WTC11 (cell line): ENCODE data around the gene GCDH.

Experiments
- CTCF ChIP-seq: fragments of 200-600 bp; IDR thresholded peaks from 2 replicates; pipeline ENCODE4 v1.8.0; 2022; ENCODE audit warnings: antibody characterized with exemption
- EMX1 ChIP-seq: fragments of 250-450 bp; sonication (Bioruptor Pico); IDR thresholded peaks from 2 replicates; pipeline ENCODE4 v1.8.0; 2021; ENCODE audit warnings: mild to moderate bottlenecking
- JUN ChIP-seq: sonication (generic); formaldehyde crosslinking; IDR thresholded peaks from 2 replicates; pipeline ENCODE4 v1.8.0; 2023; ENCODE audit warnings: mild to moderate bottlenecking, missing genetic modification reagents
- MAX ChIP-seq: sonication (generic); formaldehyde crosslinking; IDR thresholded peaks from 2 replicates; pipeline ENCODE4 v1.8.0; 2022; ENCODE audit warnings: mild to moderate bottlenecking, missing genetic modification reagents
- NFE2L1 ChIP-seq: sonication (generic); formaldehyde crosslinking; IDR thresholded peaks from 2 replicates; pipeline ENCODE4 v1.8.1; 2023; ENCODE audit warnings: missing genetic modification reagents
- PREB ChIP-seq: sonication (generic); formaldehyde crosslinking; IDR thresholded peaks from 2 replicates; pipeline ENCODE4 v1.8.1; 2022; ENCODE audit warnings: mild to moderate bottlenecking, missing genetic modification reagents, moderate library complexity, borderline replicate concordance
- SMAD3 ChIP-seq: sonication (generic); formaldehyde crosslinking; IDR thresholded peaks from 2 replicates; pipeline ENCODE4 v1.8.0; 2022; ENCODE audit warnings: missing genetic modification reagents, mild to moderate bottlenecking, borderline replicate concordance
- SMAD4 ChIP-seq: sonication (generic); formaldehyde crosslinking; IDR thresholded peaks from 2 replicates; pipeline ENCODE4 v1.8.0; 2022; ENCODE audit warnings: mild to moderate bottlenecking, missing genetic modification reagents
- ZNF416 ChIP-seq: fragments of 250-450 bp; sonication (Bioruptor Pico); IDR thresholded peaks from 2 replicates; pipeline ENCODE4 v1.9.0; 2021; ENCODE audit warnings: mild to moderate bottlenecking, inconsistent platforms

- TF ChIP-seq CTCF (no peak), PREB (CRISPR knock-in tag) (no peak), ZNF416 (CRISPR knock-in tag) (peak; percentile 99), EMX1 (CRISPR knock-in tag) (peak; percentile 98), SMAD4 (CRISPR knock-in tag) (no peak), NFE2L1 (peak; percentile 92), JUN (CRISPR knock-in tag) (no peak; the same call in 1 of the 2 replicates), MAX (peak; percentile 96), SMAD3 (CRISPR knock-in tag) (no peak)
Observed at GRCh38 chr19:12945479-12946091, 54.6 kb downstream of the GCDH start, which contains the start of gene RAD23A.
